Urinary bladder (tissue), 4 donors: ENCODE data around the gene LMNA. TPM values are rescaled to one million over a fixed set of nuclear protein-coding genes. Genes with fewer than 3 reads are reported as not detected.
A peak's percentile ranks its signal among the peaks of the same experiment; 100 is the strongest.
"Not testable (repeated sequence)": the region's sequence is repeated elsewhere in the genome, so short reads cannot be mapped to it uniquely, and the experiment has no call there.

ENCODE experiments used
- DNase-seq: peaks from one replicate; pipeline ENCODE4 v3.0.0-alpha.2; 2015; ENCODE audit errors: extremely low spot score
- H3K27ac ChIP-seq: one replicate; pipeline ENCODE4 v1.5.1; 2013; ENCODE audit warnings: low read depth, mild to moderate bottlenecking, moderate library complexity
- H3K36me3 ChIP-seq: one replicate; pipeline ENCODE4 v1.6.1; 2013; ENCODE audit warnings: mild to moderate bottlenecking, moderate library complexity; ENCODE audit not compliant: insufficient read depth
- H3K4me1 ChIP-seq: one replicate; pipeline ENCODE4 v1.6.1; 2013; ENCODE audit warnings: mild to moderate bottlenecking, moderate library complexity; ENCODE audit not compliant: insufficient read depth
- H3K4me3 ChIP-seq: one replicate; pipeline ENCODE4 v1.5.1; 2013; ENCODE audit warnings: low read depth, low read length
- WGBS: extraction: QIAGEN DNeasy Blood & Tissue Kit; methylation state at CpG from one replicate; pipeline ENCODE4 v1.1.7; 2013; 5-methylcytosine and 5-hydroxymethylcytosine counted together
- polyA plus RNA-seq: library from polyadenylated mRNA; stranded (reverse); fragments of 200-250 nt; gene quantifications from one replicate; pipeline ENCODE4 v1.2.3, GENCODE V29; 2013
- total RNA-seq: library from RNA; depleted of rRNA; stranded (reverse); fragments of >200 nt; gene quantifications from one replicate; pipeline ENCODE4 v1.2.3, GENCODE V29; 2014
- donor health status: healthy with polysubstance abuse.
- donor health status: healthy.

Gene LMNA
- total and polyA plus RNA-seq, 2 donors, result 224 to 306 TPM

GRCh38 chr1:156116731-156117130 lies 2.2 kb downstream of the LMNA start:
- not testable (repeated sequence) for DNase-seq, H3K27ac ChIP-seq, H3K4me1 ChIP-seq, H3K36me3 ChIP-seq
- H3K4me3 ChIP-seq, result peak overlapping the region; percentile 96
- 37% methylated on average over 5 of the region's 5 CpGs for WGBS

DNA sequence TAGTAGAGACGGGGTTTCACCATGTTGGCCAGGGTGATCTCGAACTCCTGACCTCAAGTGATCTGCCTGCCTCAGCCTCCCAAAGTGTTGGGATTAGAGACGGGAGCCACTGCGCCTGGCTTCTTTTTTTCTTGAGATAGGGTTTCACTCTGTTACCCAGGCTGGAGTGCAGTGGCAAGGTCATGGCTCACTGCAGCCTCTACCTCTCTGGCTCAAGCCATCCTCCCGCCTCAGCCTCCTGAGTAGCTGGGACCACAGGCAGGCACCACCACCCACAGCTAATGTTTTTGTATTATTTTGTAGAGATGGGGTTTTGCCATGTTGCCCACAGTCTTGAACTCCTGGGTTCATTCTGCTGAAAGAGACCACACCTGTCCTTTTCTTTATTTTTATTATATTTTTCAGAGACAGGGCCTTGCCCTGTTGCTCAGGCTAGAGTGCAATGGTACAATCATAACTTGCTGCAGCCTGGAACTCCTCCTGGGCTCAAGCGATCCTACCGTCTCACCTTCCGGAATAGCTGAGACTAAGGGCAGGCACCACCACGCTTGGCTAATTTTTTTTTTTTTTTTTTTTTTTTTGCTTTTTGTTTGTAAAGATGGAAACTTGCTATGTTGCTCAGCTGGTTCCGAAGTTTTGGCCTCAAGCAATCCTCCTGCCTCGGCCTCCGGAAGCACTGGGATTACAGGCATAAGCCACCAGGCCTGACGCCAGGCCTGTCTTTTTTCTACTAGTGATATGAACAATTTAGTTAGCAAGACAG lies 3.1 kb downstream of the LMNA start:
- DNase-seq, result no peak
- H3K4me3 ChIP-seq, result peak overlapping the region; percentile 16
- no peaks in the 10 kb centered on the region for H3K36me3 ChIP-seq
- 47% methylated on average over 13 of the region's 13 CpGs for WGBS
- H3K4me1 ChIP-seq, result no peaks in the 10 kb centered on the region
- H3K27ac ChIP-seq, result peak overlapping the region; percentile 78

DNA sequence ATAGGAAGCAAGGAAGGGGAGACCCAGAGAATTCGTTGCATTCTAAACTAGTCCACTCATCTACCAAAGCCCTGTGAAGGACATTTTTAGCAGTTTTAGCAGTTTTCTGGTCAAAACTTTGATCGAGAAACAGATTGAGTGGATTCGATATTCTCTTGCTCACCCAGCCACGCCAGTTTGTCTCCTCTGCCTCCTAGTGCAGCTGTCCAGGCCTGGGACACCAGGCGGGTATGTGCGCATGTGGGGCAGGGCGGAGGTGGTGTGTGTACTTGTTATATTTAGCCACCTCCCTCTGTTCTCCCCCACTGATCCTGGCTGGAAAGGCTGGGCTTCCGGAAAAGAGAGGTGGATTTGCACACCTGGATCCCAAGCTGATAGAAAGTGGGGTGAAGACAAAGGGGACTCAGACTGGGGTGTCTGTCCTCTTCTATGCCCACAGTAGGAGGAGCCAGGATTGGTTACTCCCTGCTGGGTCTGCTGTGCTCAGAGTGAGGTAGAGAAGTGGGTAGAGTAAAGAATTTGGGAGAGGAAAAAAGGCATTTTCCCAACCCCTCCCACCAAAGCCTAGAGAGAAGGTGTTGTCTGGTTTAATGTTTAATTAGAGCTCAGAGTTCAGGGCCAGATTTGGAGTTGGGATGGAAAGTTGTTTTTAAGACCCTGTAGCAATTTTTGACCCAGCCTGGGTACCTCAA lies 3.8 kb downstream of the LMNA start:
- 27% methylated on average over 8 of the region's 8 CpGs for WGBS
- Histone ChIP-seq H3K36me3 (no peaks in the 10 kb centered on the region), H3K27ac (peak overlapping the region; percentile 78), H3K4me3 (peak overlapping the region; percentile 9), H3K4me1 (no peaks in the 10 kb centered on the region)
- no peak for DNase-seq

GRCh38 chr1:156119503-156120209 lies 5.1 kb downstream of the LMNA start:
- no peak for DNase-seq
- no peaks in the 10 kb centered on the region for H3K4me1 ChIP-seq
- 27% methylated on average over 3 of the region's 3 CpGs for WGBS
- no peaks in the 10 kb centered on the region for H3K36me3 ChIP-seq
- H3K4me3 ChIP-seq, result no peak overlapping the region
- peak overlapping the region; percentile 33 for H3K27ac ChIP-seq

DNA sequence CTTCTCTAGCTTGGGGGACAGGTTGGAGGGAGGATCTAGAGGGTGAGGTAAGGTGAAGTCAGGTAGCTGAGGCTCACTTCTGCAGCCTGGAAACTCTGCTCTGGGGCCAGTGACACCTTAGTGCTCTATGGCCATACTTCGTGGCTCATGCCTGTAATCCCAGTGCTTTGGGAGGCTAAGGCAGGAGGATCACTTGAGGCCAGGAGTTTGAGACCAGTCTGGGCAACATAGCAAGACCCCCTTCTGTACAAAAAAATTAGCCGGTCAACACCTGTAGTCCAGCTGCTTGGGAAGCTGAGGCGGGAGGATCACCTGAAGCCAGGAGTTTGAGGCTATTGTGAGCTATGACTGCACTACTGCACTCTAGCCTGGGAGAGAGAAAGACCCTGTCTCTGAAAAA lies 5.8 kb downstream of the LMNA start:
- Histone ChIP-seq H3K4me1 (peaks cover 2% of the 10 kb centered on the region), H3K27ac (no peak overlapping the region), H3K36me3 (no peaks in the 10 kb centered on the region), H3K4me3 (no peak overlapping the region)
- DNase-seq, result no peak
- WGBS, result 71% methylated on average over 3 of the region's 3 CpGs

DNA sequence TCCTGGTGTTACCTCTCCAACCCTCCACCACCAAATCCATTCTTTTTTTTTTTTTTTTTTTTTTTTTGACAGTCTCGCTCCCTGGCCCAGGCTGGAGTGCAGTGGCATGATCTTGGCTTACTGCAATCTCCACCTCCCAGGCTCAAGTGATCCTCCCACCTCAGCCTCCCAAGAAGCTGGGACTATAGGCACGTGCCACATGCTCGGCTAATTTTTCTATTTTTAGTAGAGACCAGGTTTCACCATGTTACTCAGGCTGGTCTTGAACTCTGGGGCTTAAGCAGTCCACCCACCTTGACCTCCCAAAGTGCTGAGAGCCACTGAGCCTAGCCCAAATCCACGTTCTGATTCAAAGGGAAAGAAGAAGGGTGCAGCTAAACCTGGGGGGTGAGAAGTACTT lies 6.5 kb downstream of the LMNA start:
- H3K27ac ChIP-seq, result peak overlapping the region; percentile 44
- DNase-seq, H3K4me3 ChIP-seq, H3K4me1 ChIP-seq, H3K36me3 ChIP-seq: not testable (repeated sequence)
- 24% methylated on average over 4 of the region's 4 CpGs for WGBS

GRCh38 chr1:156121457-156121856 lies 6.9 kb downstream of the LMNA start:
- H3K4me1 ChIP-seq, result peaks cover 2% of the 10 kb centered on the region
- H3K4me3 ChIP-seq, result no peak overlapping the region
- WGBS, result 67% methylated on average over 4 of the region's 4 CpGs
- H3K27ac ChIP-seq, result peak overlapping the region; percentile 74
- no peaks in the 10 kb centered on the region for H3K36me3 ChIP-seq
- DNase-seq, result no peak

DNA sequence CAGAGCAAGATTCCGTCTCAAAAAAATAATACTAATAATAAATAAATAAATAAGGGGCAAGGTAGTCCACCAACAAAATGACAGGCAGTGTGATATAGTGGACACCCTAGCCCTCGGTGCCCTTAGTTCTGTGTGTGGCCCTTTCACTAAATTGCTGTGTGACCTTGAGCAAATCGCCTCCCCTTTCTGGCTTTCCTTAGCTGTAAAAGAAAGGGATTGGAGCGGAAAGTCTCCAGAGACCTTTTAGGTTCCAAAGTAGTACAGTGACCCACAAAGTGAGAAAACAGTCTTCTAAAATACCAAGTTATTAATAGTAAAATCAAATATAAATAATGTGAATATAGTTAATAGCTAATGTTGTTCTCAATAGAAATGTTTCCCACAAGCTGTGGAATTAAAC lies 7.6 kb downstream of the LMNA start:
- H3K4me1 ChIP-seq, result peaks cover 2% of the 10 kb centered on the region
- H3K4me3 ChIP-seq, result no peak overlapping the region
- 42% methylated on average over 4 of the region's 4 CpGs for WGBS
- no peaks in the 10 kb centered on the region for H3K36me3 ChIP-seq
- peak overlapping the region; percentile 97 for H3K27ac ChIP-seq
- no peak for DNase-seq

GRCh38 chr1:156122519-156123355 lies 8.2 kb downstream of the LMNA start:
- no peak overlapping the region for H3K4me3 ChIP-seq
- no peak for DNase-seq
- H3K36me3 ChIP-seq, result no peaks in the 10 kb centered on the region
- peak overlapping the region; percentile 97 for H3K27ac ChIP-seq
- 10% methylated on average over 14 of the region's 14 CpGs for WGBS
- peaks cover 2% of the 10 kb centered on the region for H3K4me1 ChIP-seq

- H3K4me1 ChIP-seq, result peaks cover 2% of the 10 kb centered on the region
- 7% methylated on average over 14 of the region's 14 CpGs for WGBS
- no peaks in the 10 kb centered on the region for H3K36me3 ChIP-seq
- peak; percentile 91 for DNase-seq
- peak overlapping the region; percentile 97 for H3K27ac ChIP-seq
- no peak overlapping the region for H3K4me3 ChIP-seq
These were observed 9.1 kb downstream of the LMNA start for GRCh38 chr1:156123356-156124196.

DNA sequence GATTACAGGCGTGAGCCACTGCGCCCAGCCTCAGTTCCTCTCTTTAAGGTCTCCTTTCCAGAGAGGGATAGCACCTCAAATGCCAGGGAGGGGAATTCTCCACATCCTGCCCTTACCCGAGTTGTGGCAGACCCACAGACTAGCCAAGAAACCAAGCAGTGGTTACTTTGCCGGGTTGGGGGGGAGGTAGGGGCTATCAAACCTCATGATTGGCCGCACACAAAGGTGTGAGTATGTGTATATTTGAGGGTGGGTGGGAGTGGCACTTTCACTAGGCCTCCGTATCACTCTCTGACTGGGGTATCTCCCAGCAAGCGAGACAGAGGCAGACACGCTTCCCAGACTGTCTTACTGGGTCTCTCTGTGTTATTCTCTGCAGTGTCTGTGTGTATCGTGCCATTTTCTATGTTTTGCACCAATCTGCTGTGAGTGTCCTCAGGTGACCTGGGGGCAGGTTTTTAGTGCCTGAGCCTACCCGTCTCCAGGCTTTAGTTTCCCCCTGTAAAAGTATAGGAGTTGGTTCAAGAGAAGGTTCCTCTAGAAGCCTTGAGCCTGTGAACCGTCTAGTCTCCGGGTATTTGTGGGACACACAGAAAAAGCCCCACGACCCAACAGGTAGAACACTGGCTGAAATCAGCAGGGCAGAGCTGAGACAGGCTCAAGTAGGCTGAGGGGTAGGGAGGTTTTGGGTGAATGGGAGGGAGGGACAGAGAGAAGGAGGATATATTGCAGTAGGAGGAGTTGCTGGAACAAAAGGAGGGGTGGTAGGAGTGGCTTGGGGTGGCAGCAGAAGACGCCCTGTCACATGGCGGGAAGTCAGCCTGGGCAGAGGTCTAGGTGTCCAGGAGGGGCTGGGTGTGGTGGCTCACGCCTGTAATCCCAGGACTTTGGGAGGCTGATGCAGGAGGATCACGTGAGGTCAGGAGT lies 10.3 kb downstream of the LMNA start:
- Histone ChIP-seq H3K27ac (peak overlapping the region; percentile 83), H3K4me1 (peaks cover 2% of the 10 kb centered on the region), H3K36me3 (no peaks in the 10 kb centered on the region), H3K4me3 (no peak overlapping the region)
- no peak for DNase-seq
- WGBS, result 39% methylated on average over 17 of the region's 17 CpGs

DNA sequence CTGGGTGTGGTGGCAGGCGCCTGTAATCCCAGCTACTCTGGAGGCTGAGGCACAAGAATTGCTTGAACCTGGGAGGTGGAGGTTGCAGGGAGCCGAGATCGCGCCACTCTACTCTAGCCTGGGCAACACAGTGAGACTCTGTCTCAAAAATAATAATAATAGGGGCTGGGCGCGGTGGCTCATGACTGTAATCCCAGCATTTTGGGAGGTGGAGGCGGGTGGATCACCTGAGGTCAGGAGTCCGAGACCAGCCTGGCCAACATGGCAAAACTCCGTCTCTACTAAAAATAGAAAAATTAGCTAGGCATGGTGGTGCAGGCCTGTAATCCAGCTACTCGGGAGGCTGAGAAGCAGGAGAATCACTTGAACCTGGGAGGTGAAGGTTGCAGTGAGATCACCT lies 11.0 kb downstream of the LMNA start:
- H3K36me3 ChIP-seq, DNase-seq, H3K4me3 ChIP-seq, H3K4me1 ChIP-seq: not testable (repeated sequence)
- H3K27ac ChIP-seq, result peak overlapping the region; percentile 54
- 64% methylated on average over 10 of the region's 10 CpGs for WGBS
